Karpas-422 (cell line): ENCODE data around the gene BAIAP2L1. TPM values are rescaled to one million over a fixed set of nuclear protein-coding genes. Genes with fewer than 3 reads are reported as not detected.

Experiments used
- DNase-seq: peaks from one replicate; pipeline ENCODE4 v3.0.0-alpha.2; 2015
- H2AFZ ChIP-seq: fragments of 200-600 bp; sonication (generic); 2 replicates; pipeline ENCODE4 v1.6.1; 2014; ENCODE audit warnings: antibody characterized with exemption, low read length, mixed read lengths
- H3K27ac ChIP-seq: fragments of 200-600 bp; sonication (generic); 2 replicates; pipeline ENCODE4 v1.5.1; 2014; ENCODE audit warnings: mild to moderate bottlenecking, low read length, moderate library complexity
- H3K27me3 ChIP-seq: fragments of 200-600 bp; sonication (generic); 2 replicates; pipeline ENCODE4 v1.6.1; 2014; ENCODE audit warnings: low read length, mixed read lengths
- H3K36me3 ChIP-seq: fragments of 200-600 bp; sonication (generic); 2 replicates; pipeline ENCODE4 v1.6.1; 2014; ENCODE audit warnings: low read length, mixed read lengths; ENCODE audit not compliant: insufficient read depth
- H3K4me1 ChIP-seq: fragments of 200-600 bp; sonication (generic); 2 replicates; pipeline ENCODE4 v1.6.1; 2014; ENCODE audit warnings: mild to moderate bottlenecking, low read length, mixed read lengths
- H3K4me2 ChIP-seq: fragments of 200-600 bp; sonication (generic); 2 replicates; pipeline ENCODE4 v1.6.1; 2014; ENCODE audit warnings: low read length, low read depth, mild to moderate bottlenecking; ENCODE audit not compliant: poor library complexity, severe bottlenecking
- H3K4me3 ChIP-seq: fragments of 200-600 bp; sonication (generic); 2 replicates; pipeline ENCODE4 v1.5.1; 2014; ENCODE audit warnings: mild to moderate bottlenecking, antibody characterized with exemption, low read length, mixed read lengths
- H3K79me2 ChIP-seq: fragments of 200-600 bp; sonication (generic); 2 replicates; pipeline ENCODE4 v1.6.1; 2014; ENCODE audit warnings: mild to moderate bottlenecking, low read length, mixed read lengths
- H3K9ac ChIP-seq: fragments of 200-600 bp; sonication (generic); 2 replicates; pipeline ENCODE4 v1.6.0; 2014; ENCODE audit warnings: low read length
- H3K9me2 ChIP-seq: fragments of 200-600 bp; sonication (generic), shearing (Covaris generic); replicated peaks from 2 replicates; pipeline ENCODE4 v1.6.0; 2014; ENCODE audit warnings: mild to moderate bottlenecking, low read length, moderate library complexity; ENCODE audit not compliant: insufficient read depth
- H3K9me3 ChIP-seq: fragments of 300-700, 200-600 bp; sonication (generic); 2 replicates; pipeline ENCODE4 v1.6.1; 2014; ENCODE audit warnings: low read length, mixed read lengths
- H4K20me1 ChIP-seq: fragments of 200-600 bp; sonication (generic); 2 replicates; pipeline ENCODE4 v1.6.1; 2014; ENCODE audit warnings: mild to moderate bottlenecking, antibody characterized with exemption, low read length, low read depth; ENCODE audit not compliant: insufficient read depth
- total RNA-seq: library from RNA; depleted of rRNA; stranded (reverse); fragments of >200 nt; shearing (Covaris generic); gene quantifications from 2 replicates; pipeline ENCODE4 v1.2.3, GENCODE V29; 2014; ENCODE audit warnings: low replicate concordance

BAIAP2L1 gene
- total RNA-seq, 1 experiment from 2014 or later, result not detected

GRCh38 chr7:98282703-98283102, 118.2 kb downstream of the BAIAP2L1 start:
- no peak for DNase-seq
- Histone ChIP-seq H3K79me2 (no peaks in the 10 kb centered on the region), H3K4me3 (peak overlapping the region; percentile 73; the same call in 1 of the 2 replicates), H3K9me3 (no peaks in the 10 kb centered on the region), H3K36me3 (no peaks in the 10 kb centered on the region), H3K4me1 (peaks cover 18% of the 10 kb centered on the region), H3K9me2 (no peaks in the 10 kb centered on the region), H3K27ac (no peak overlapping the region), H2AFZ (no peak overlapping the region), H4K20me1 (peaks cover 13% of the 10 kb centered on the region), H3K27me3 (no peaks in the 10 kb centered on the region), H3K9ac (no peak overlapping the region), H3K4me2 (peak overlapping the region; percentile 81)

- Histone ChIP-seq H3K9ac (peak overlapping the region; percentile 77), H3K27ac (no peak overlapping the region), H4K20me1 (peaks cover 9% of the 10 kb centered on the region), H3K79me2 (no peaks in the 10 kb centered on the region), H3K4me1 (peaks cover 18% of the 10 kb centered on the region), H3K9me2 (no peaks in the 10 kb centered on the region), H2AFZ (peak overlapping the region; percentile 48; the same call in 1 of the 2 replicates), H3K36me3 (no peaks in the 10 kb centered on the region), H3K9me3 (no peaks in the 10 kb centered on the region), H3K4me2 (peak overlapping the region; percentile 81), H3K27me3 (no peaks in the 10 kb centered on the region), H3K4me3 (peak overlapping the region; percentile 73)
- DNase-seq, result peak; percentile 48
Measured at GRCh38 chr7:98281757-98282606, 118.9 kb downstream of the BAIAP2L1 start.

- Histone ChIP-seq H2AFZ (peak within 1 kb of the TSS; percentile 77), H3K27ac (no peak within 1 kb of the TSS), H3K4me3 (peak within 1 kb of the TSS; percentile 73), H4K20me1 (peaks cover under 1% of the 10 kb centered on the region; the same call in 1 of the 2 replicates), H3K36me3 (no peaks in the 10 kb centered on the region), H3K79me2 (no peaks in the 10 kb centered on the region), H3K27me3 (no peaks in the 10 kb centered on the region), H3K4me2 (peak within 1 kb of the TSS; percentile 81), H3K9ac (peak within 1 kb of the TSS; percentile 77), H3K9me3 (no peaks in the 10 kb centered on the region), H3K4me1 (peaks cover 18% of the 10 kb centered on the region), H3K9me2 (no peaks in the 10 kb centered on the region)
- peak; percentile 97 for DNase-seq
Measured at GRCh38 chr7:98280791-98281756, 119.8 kb downstream of the BAIAP2L1 start, which contains the start of gene BRI3. BRI3 (plus strand) TSS chr7:98281686; CDS start chr7:98281796, 110 bp downstream.

GRCh38 chr7:98280296-98280695, 120.6 kb downstream of the BAIAP2L1 start:
- Histone ChIP-seq H3K27me3 (no peaks in the 10 kb centered on the region), H3K9me3 (no peaks in the 10 kb centered on the region), H3K4me3 (0 out of 2 replicates have a peak overlapping the region, but pooled peaks have one; percentile 62), H3K79me2 (no peaks in the 10 kb centered on the region), H4K20me1 (no peaks in the 10 kb centered on the region), H3K9me2 (no peaks in the 10 kb centered on the region), H3K27ac (no peak overlapping the region), H3K36me3 (no peaks in the 10 kb centered on the region), H2AFZ (no peak overlapping the region), H3K4me2 (peak overlapping the region; percentile 74), H3K4me1 (peaks cover 18% of the 10 kb centered on the region), H3K9ac (peak overlapping the region; percentile 40; the same call in 1 of the 2 replicates)
- DNase-seq, result no peak

- H3K9ac ChIP-seq, result no peak overlapping the region
Measured at GRCh38 chr7:98278936-98279335, 122.0 kb downstream of the BAIAP2L1 start.

GRCh38 chr7:98278408-98278807, 122.5 kb downstream of the BAIAP2L1 start:
- Histone ChIP-seq H4K20me1 (no peaks in the 10 kb centered on the region), H3K4me2 (no peak overlapping the region), H3K9me3 (no peaks in the 10 kb centered on the region), H3K9ac (no peak overlapping the region), H3K79me2 (no peaks in the 10 kb centered on the region), H3K4me3 (no peak overlapping the region), H3K36me3 (no peaks in the 10 kb centered on the region), H3K9me2 (no peaks in the 10 kb centered on the region), H3K4me1 (peaks cover 22% of the 10 kb centered on the region), H3K27ac (no peak overlapping the region), H3K27me3 (no peaks in the 10 kb centered on the region), H2AFZ (no peak overlapping the region)
- no peak for DNase-seq

More at GRCh38 chr7:98278936-98279335, 122.0 kb downstream of the BAIAP2L1 start:
- Histone ChIP-seq H3K79me2 (no peaks in the 10 kb centered on the region), H3K4me2 (no peak overlapping the region), H3K9me2 (no peaks in the 10 kb centered on the region), H3K9me3 (no peaks in the 10 kb centered on the region), H3K36me3 (no peaks in the 10 kb centered on the region), H3K4me1 (peaks cover 18% of the 10 kb centered on the region), H4K20me1 (no peaks in the 10 kb centered on the region), H2AFZ (no peak overlapping the region), H3K27ac (no peak overlapping the region), H3K27me3 (no peaks in the 10 kb centered on the region), H3K4me3 (no peak overlapping the region)
- DNase-seq, result no peak

- H3K79me2 ChIP-seq, result no peaks in the 10 kb centered on the region
- H3K9me3 ChIP-seq, result no peaks in the 10 kb centered on the region
- no peaks in the 10 kb centered on the region for H4K20me1 ChIP-seq
- no peak overlapping the region for H3K9ac ChIP-seq
- H3K4me2 ChIP-seq, result no peak overlapping the region
- peaks cover 10% of the 10 kb centered on the region for H3K4me1 ChIP-seq
- no peak overlapping the region for H3K27ac ChIP-seq
- DNase-seq, result no peak
- no peaks in the 10 kb centered on the region for H3K36me3 ChIP-seq
- H3K27me3 ChIP-seq, result no peaks in the 10 kb centered on the region
- no peak overlapping the region for H3K4me3 ChIP-seq
- H3K9me2 ChIP-seq, result no peaks in the 10 kb centered on the region
- no peak overlapping the region for H2AFZ ChIP-seq
Measured at GRCh38 chr7:98276241-98276761, 124.6 kb downstream of the BAIAP2L1 start.
